Calu3 (cell line): ENCODE measurements around the gene SCARB2. TPM values are rescaled to one million over a fixed set of nuclear protein-coding genes. Genes with fewer than 3 reads are reported as not detected.

Experiments used
- BruUV-seq: library from RNA; stranded (reverse); fragments of 400-500 nt; replicated peaks from 2 replicates; lab custom pipeline; 2021; lab: Mats Ljungman, UMichigan
- CTCF ChIA-PET: fragments of 300-600 bp; sonication (Branson Sonifier 250); formaldehyde crosslinking; loops from one replicate; lab custom pipeline; 2022; ENCODE audit warnings: antibody characterized with exemption; lab: Charles Lee
- DNase-seq: peaks from one replicate; pipeline ENCODE4 v3.0.0; 2022
- H3K27ac Mint-ChIP-seq: one replicate; pipeline ENCODE4 v1.8.0; 2022; ENCODE audit warnings: mixed read lengths; ENCODE audit not compliant: unreplicated experiment
- H3K27me3 Mint-ChIP-seq: one replicate; pipeline ENCODE4 v1.8.0; 2022; ENCODE audit warnings: mixed read lengths; ENCODE audit not compliant: unreplicated experiment
- H3K36me3 Mint-ChIP-seq: one replicate; pipeline ENCODE4 v1.8.0; 2022; ENCODE audit warnings: mild to moderate bottlenecking, moderate library complexity, mixed read lengths; ENCODE audit not compliant: insufficient read depth, unreplicated experiment
- H3K4me1 Mint-ChIP-seq: one replicate; pipeline ENCODE4 v1.8.0; 2022; ENCODE audit warnings: mild to moderate bottlenecking, low read depth, mixed read lengths; ENCODE audit not compliant: unreplicated experiment
- H3K4me3 Mint-ChIP-seq: one replicate; pipeline ENCODE4 v1.8.0; 2022; ENCODE audit warnings: mild to moderate bottlenecking, low read depth, moderate library complexity, mixed read lengths; ENCODE audit not compliant: unreplicated experiment
- H3K9me3 Mint-ChIP-seq: one replicate; pipeline ENCODE4 v1.8.0; 2022; ENCODE audit warnings: low read depth, mixed read lengths; ENCODE audit not compliant: unreplicated experiment
- CTCF ChIP-seq: fragments of 200-600 bp; IDR thresholded peaks from one replicate; pipeline ENCODE4 v1.8.0; 2022; ENCODE audit warnings: antibody characterized with exemption; ENCODE audit not compliant: unreplicated experiment
- intact Hi-C: fragments of 100-400 bp; cut with micrococcal nuclease; formaldehyde crosslinking; loops from one replicate; pipeline ENCODE4 v1.10.0; 2022; ENCODE audit not compliant: unreplicated experiment
- total RNA-seq: library from RNA; stranded (reverse); gene quantifications from 2 replicates; pipeline ENCODE4 v1.2.3, GENCODE V29; 2022

The SCARB2 gene
- total RNA-seq, 1 experiment from 2014 or later, result 87.3 TPM

- no peak overlapping the region for H3K4me3 Mint-ChIP-seq
- H3K9me3 Mint-ChIP-seq, result no peaks in the 10 kb centered on the region
- no TSS peak for BruUV-seq
- intact Hi-C loops, result no loop called here
- peaks cover 14% of the 10 kb centered on the region for H3K36me3 Mint-ChIP-seq
- no peak for DNase-seq
- CTCF ChIA-PET, result no interaction called here
- no peaks in the 10 kb centered on the region for H3K4me1 Mint-ChIP-seq
- no peaks in the 10 kb centered on the region for H3K27me3 Mint-ChIP-seq
- no peak for TF ChIP-seq CTCF
- H3K27ac Mint-ChIP-seq, result no peak overlapping the region
These were observed 87.8 kb downstream of the SCARB2 start for GRCh38 chr4:76125816-76126215.

DNA sequence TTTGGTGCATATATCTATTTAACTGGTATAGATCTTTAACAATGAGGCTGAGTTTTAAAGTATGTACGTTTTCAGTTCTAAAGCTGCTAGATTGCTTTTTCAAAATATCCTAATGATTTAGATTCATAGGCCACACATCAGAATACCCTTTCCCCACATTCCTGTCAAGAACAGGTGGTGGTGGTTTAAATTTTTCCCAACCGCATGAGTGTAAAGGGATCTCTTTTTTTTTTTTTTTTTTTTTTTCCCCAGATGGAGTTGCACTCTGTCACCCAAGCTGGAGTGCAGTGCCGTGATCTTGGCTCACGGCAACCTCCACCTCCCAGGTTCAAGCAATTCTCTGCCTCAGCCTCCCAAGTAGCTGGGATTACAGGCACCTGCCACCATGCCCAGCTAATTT lies 93.4 kb downstream of the SCARB2 start:
- CTCF ChIA-PET, result interaction anchor here (0.7 kb wide), 1 partner anchor 144 kb away, joined by 12 read pairs; no protein-coding TSS in a partner anchor
- BruUV-seq, result no TSS peak
- intact Hi-C loops, result no loop called here

DNA sequence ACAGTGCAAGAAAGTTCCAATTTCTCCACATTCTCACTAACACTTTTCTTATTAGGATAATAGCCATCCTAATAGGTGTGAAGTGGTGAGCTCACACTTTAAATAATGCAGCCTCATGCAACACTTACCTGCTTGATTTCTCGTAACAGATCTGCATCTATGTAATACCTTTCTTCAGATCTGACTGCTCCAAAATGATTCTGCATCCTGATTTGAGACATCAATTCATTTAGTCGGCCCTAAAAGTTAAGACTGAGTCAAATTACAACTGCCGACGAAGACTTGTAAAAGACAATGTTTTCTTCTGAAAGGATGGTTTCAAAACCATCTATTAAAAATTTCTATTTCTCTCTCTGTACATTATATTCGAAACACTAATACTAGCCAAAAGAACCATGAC lies 96.1 kb downstream of the SCARB2 start:
- intact Hi-C loops, result no loop called here
- Mint-ChIP-seq H3K4me1 (no peaks in the 10 kb centered on the region), H3K27me3 (no peaks in the 10 kb centered on the region), H3K36me3 (no peaks in the 10 kb centered on the region), H3K27ac (no peak overlapping the region), H3K4me3 (no peak overlapping the region), H3K9me3 (no peaks in the 10 kb centered on the region)
- no peak for DNase-seq
- BruUV-seq, result no TSS peak
- no peak for TF ChIP-seq CTCF
- CTCF ChIA-PET, result no interaction called here

More for the DNA sequence above, 93.4 kb downstream of the SCARB2 start:
- Mint-ChIP-seq H3K36me3 (peaks cover 9% of the 10 kb centered on the region), H3K27me3 (no peaks in the 10 kb centered on the region), H3K27ac (no peak overlapping the region), H3K4me1 (no peaks in the 10 kb centered on the region), H3K9me3 (no peaks in the 10 kb centered on the region), H3K4me3 (no peak overlapping the region)
- TF ChIP-seq CTCF, result no peak
- no peak for DNase-seq

- Mint-ChIP-seq H3K4me3 (no peak overlapping the region), H3K36me3 (no peaks in the 10 kb centered on the region), H3K4me1 (no peaks in the 10 kb centered on the region), H3K27me3 (no peaks in the 10 kb centered on the region), H3K9me3 (no peaks in the 10 kb centered on the region), H3K27ac (no peak overlapping the region)
- intact Hi-C loops, result no loop called here
- CTCF ChIA-PET, result no interaction called here
- TF ChIP-seq CTCF, result no peak
- no peak for DNase-seq
- no TSS peak for BruUV-seq
These were observed 96.8 kb downstream of the SCARB2 start for GRCh38 chr4:76116821-76117220.

Other genes starting within 250 kb of the SCARB2 start
- gene SDAD1, start 222.9 kb downstream of the SCARB2 start, total RNA-seq, result 28.5 and 37.4 TPM in 2 replicates
- not detected in 2 replicates for gene CXCL9, start 206.3 kb downstream of the SCARB2 start, total RNA-seq
- gene CXCL10, start 190.3 kb downstream of the SCARB2 start, total RNA-seq, result 6.7 and 21.6 TPM in 2 replicates
- 6.0 and 38.4 TPM in 2 replicates for gene CXCL11, start 177.8 kb downstream of the SCARB2 start, total RNA-seq
- 1.7 and 1.9 TPM in 2 replicates for gene ART3, start 139.1 kb downstream of the SCARB2 start, total RNA-seq
- 33.9 and 40.8 TPM in 2 replicates for gene NUP54, start 65.4 kb downstream of the SCARB2 start, total RNA-seq
- 0.57 and 1.1 TPM in 2 replicates for gene FAM47E, start 37.9 kb upstream of the SCARB2 start, total RNA-seq
- gene STBD1, start 92.9 kb upstream of the SCARB2 start, total RNA-seq, result 3.2 and 5.0 TPM in 2 replicates
- 0.12 TPM in 1 of 2 replicates, not detected in the other for gene CCDC158, start 207.3 kb upstream of the SCARB2 start, total RNA-seq
- gene SHROOM3, start 221.4 kb upstream of the SCARB2 start, total RNA-seq, result 114 and 135 TPM in 2 replicates